Medulla oblongata (tissue), 1 donor: ENCODE measurements around the gene NPIPB6.
"Not testable (repeated sequence)": the region's sequence is repeated elsewhere in the genome, so short reads cannot be mapped to it uniquely, and the experiment has no call there.

Source experiments
- DNase-seq: peaks from one replicate; pipeline ENCODE4 v3.0.0-alpha.2; 2015; ENCODE audit errors: extremely low spot score

The NPIPB6 gene

DNA sequence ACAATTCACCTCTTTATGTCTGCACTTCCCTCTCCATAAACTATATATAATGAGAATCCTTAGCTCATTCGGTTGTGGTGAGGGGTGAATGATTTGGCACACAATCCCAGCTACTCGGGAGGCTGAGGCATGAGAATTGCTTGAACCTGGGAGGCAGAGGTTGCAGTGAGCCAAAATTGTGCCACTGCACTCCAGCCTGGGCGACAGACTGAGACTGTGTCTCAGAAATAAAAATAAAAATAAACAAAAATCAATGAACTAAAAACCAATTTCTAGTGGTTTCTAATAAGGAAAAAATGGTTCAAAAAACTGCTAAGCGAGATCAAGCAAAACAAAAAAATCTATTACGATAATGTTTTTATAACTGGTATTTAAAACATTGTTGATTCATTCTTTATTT lies at the start of gene NPIPB6:
Gene NPIPB6, minus strand, starts transcription at position 101 of the 400 bp plus-strand sequence. CDS start 686 bp downstream, outside the sequence.
- not testable (repeated sequence) for DNase-seq

DNA sequence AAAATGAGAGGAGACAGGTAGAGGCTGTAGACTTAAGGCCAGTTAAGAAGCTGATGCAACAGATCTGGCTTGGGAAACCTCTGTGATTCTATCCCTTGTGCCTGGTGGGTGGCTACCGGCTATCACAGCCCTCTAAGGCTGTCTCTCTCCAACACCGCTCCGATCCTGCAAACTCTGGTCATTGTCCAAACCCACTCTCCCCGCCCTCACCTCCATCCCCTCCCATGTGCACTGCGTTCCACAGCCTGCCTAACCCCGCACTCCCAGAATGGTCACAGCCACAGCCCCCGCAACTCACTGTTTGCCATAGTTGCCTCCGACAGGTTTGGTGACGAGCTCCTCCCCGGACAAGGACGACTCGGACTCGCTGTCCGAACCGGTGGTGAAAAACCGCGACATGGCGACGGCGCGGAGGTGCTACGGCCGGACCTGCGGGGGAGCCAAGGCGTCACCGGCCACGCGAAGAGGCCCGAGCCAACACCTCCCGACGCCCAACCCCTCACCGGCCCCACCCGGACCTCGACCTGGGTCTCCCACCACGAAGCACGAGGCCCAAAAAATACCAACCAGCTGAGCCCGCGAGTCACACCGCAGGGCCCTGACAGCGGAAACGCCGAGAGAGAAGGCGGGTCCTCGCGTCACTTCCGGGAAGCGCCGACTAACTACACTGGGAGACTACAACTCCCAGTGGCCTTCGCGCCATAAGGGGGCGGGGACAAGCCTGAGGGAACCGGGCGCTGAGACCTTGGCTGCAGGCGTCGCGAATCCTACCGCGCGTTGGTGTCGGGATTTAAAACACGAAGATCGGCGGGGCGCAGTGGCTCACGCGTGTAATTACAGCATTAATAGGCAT lies 40.1 kb upstream of the NPIPB6 start, which contains the start of gene EIF3CL:
Gene EIF3CL, minus strand, starts transcription at position 622 of the 853 bp plus-strand sequence. Its CDS starts 223 bp downstream, at position 399.
- DNase-seq = not testable (repeated sequence)

GRCh38 chr16:28392054-28392453 lies 28.7 kb upstream of the NPIPB6 start:
- not testable (repeated sequence) for DNase-seq

DNA sequence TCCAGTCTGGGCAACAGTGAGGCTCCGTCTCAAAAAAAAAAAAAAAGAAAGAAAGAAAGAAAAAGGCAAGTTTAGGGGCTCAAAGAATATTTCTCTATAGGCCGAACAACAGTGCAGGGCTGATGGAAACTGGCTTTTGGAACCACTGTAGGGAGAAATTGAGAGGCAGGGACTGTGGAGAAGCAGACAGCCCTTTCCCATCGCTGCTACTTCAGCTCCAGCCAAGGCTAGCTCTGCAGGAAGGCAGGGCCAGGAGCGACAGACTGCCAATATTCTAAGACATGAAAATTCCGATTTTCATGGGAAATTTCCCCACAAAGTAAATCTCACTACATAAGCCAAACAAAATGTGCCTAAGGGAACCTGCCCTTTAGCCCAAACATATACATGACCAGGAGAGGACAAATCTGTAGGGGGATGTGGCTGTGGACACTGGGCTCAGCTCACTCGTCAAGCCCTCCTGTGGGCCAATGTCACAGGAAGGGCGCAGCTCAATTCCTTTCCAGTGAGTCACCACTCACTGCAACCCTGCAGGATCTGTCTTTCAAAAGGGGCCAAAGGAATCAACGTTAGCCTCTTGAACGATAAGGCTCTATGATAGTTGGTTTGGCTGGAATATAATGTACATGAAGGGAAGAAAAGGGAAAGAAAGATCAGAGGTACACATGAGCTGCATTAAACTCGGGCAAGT lies 19.0 kb upstream of the NPIPB6 start:
- DNase-seq = not testable (repeated sequence)

DNA sequence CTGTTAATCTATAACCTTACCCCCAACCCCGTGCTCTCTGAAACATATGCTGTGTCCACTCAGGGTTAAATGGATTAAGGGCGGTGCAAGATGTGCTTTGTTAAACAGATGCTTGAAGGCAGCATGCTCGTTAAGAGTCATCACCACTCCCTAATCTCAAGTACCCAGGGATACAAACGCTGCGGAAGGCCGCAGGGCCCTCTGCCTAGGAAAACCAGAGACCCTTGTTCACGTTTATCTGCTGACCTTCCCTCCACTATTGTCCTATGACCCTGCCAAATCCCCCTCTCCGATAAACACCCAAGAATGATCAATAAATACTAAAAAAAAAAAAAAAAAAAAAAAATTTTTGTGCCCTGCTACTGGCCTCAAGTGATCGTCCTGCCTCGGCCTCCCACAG lies 14.5 kb upstream of the NPIPB6 start:
- DNase-seq = not testable (repeated sequence)

- not testable (repeated sequence) for DNase-seq
Observed at GRCh38 chr16:28377108-28377625, 13.9 kb upstream of the NPIPB6 start.

- DNase-seq = not testable (repeated sequence)
Observed at GRCh38 chr16:28375115-28375514, 11.8 kb upstream of the NPIPB6 start.

DNA sequence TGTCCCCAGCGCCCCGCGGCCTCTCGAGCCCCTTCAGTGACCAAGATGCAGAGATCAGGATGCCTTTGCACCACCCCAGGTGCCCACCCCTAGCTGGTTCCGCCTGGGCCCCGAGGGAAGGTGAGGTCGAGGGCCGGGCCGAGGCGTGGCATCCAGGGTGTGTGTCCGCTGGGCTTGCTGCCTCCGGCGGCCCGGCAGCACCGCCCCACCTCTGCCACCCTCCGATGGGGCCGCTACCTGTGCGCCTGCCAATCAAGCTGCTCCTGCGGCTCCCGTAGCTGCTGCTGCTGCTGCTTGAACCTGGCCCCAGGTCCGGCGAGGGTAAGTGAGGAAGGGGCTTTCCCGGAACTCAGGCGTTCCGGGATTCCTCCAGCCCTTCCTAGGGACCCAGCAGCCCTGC lies 11.0 kb upstream of the NPIPB6 start:
- not testable (repeated sequence) for DNase-seq

DNA sequence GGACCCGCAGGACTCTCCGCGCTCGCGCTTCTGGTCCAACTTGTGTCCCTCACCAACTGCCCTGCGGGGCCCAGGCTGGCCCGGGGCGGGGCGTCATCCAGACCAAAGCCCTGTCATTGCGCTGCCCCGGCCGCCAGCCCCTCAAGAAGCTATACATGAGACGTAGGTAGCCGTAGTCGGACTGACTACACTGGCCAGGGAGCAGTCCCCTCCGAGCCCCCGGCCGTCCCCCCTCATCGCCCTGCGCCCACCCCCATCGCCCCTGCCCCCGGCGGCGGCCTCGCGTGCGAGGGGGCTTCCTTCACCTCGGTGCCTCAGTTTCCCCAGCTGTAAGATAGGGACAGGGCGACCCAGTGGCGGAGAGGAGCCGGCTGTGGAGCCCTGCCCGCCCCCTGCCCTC lies 4.6 kb upstream of the NPIPB6 start:
- peak; percentile 0 for DNase-seq

DNA sequence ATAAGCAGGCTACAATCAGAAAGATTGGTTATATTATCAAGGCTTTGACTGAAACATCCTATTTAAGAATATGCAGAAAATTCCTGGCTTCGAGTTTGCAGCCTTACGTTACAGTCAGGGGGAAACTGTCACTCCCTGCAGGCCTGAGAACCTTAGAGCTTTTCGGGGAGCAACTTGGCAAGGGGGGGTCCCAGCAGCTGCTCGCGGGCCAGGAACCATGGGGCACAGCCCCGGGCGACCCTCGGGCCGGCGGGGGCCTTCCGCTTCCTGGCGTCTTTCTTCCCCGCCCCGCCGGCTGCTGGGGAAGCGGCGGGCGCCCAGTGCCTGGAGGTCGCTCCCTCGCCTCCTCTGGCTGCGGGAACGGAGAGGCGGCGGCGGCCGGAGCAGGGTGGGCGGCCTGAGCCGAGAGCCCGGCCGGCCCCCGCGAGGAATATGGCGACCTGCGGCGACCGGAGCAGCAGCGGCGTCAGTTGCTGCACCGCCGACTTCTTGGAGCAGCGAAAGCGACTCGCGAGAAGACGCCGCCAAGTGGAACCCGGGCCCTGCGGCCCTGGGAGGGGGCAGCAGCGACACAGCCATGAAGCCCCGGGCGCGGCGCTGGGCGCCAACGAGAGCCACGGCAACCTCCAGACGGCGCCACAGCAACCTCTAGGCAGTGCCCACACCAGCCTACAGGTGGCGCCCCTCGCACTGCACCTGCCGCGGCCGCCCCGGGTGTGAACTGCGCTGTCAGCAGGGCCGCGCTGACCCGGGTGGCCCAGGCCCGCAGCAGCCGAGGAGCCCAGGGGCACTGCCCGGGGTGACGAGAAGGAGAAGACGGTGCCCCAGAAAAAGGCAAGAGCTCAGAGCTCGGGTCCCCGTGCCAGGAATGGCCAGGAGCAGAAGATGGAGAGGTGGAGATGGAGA lies 1.2 kb upstream of the NPIPB6 start:
- DNase-seq = not testable (repeated sequence)

DNA sequence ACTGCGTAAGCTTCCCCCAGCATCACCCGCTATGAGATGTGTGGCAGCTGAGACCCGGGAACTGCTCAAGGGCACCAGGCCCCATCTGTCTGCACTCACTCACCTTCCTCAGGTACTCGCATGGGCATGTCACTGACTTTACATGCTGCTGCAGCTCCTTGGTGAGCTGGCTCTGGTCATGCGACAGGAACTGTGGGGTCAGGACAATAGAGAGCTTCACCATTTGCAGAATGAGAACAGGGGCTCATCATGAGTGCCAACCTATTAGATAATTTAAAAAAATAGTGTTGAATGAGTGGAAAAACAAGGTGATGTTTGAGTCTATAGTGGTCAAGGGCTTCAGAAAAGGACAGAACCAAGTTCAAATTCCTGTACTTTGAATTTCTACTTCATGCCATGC lies 708 bp downstream of the NPIPB6 start:
- DNase-seq = not testable (repeated sequence)

GRCh38 chr16:28338230-28338629 lies 25.1 kb downstream of the NPIPB6 start:
- DNase-seq = not testable (repeated sequence)

DNA sequence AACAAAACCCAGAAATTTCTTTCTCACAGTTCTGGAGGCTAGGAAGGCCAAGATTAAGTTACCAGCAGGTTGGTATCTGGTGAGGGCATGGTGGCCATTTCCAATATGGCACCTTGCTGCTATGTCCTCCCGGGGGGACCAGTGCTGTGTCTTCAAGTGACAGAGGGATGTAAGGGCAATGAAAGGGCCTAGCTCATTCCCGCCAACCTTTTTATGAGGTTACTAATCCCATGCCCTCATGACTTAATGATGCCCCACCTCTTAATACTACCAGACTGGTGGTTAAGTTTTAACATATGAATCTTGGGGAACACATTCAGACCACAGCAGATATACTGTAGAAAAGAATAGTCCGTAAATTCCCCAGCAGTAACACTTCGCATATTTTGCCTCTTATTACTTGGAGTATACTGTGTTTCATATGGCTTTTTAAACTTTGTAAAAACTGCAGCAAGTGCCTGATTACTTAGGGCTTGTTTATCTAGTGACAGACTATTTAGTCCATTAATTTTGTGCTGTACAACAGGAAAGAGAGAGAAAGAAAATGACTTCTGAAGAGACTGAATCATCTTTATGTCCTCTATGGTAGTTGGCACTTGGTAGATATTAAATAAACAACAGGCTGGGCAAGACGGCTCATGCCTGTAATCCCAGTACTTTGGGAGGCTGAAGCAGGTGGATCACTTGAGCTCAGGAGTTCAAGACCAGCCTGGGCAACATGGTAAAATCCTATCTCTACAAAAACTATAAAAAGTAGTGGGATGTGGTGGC lies 26.2 kb downstream of the NPIPB6 start:
- not testable (repeated sequence) for DNase-seq

- not testable (repeated sequence) for DNase-seq
Observed at GRCh38 chr16:28335678-28336077, 27.6 kb downstream of the NPIPB6 start.

DNA sequence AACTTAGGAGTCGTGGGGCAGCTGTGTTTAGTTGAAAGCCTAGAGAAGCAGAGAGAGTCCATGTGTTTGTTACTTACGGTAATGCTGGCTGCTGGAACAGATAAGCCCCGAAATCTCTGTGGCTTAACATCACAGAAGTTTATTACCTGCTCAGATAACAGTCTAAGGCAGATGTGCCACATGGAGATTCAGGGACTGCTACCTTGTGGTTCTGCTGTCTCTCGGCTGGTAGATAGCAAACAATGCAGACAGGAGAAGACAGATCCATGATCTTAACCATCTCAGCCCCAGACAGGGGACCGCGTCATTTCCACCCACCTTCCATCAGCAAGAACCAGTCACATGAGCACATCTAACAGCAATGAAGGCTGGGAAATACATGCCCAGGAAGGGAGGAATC lies 30.7 kb downstream of the NPIPB6 start:
- not testable (repeated sequence) for DNase-seq

- not testable (repeated sequence) for DNase-seq
Observed at GRCh38 chr16:28330981-28331380, 32.3 kb downstream of the NPIPB6 start.

- peak; percentile 42 for DNase-seq
Observed at GRCh38 chr16:28330232-28330631, 33.1 kb downstream of the NPIPB6 start.

DNA sequence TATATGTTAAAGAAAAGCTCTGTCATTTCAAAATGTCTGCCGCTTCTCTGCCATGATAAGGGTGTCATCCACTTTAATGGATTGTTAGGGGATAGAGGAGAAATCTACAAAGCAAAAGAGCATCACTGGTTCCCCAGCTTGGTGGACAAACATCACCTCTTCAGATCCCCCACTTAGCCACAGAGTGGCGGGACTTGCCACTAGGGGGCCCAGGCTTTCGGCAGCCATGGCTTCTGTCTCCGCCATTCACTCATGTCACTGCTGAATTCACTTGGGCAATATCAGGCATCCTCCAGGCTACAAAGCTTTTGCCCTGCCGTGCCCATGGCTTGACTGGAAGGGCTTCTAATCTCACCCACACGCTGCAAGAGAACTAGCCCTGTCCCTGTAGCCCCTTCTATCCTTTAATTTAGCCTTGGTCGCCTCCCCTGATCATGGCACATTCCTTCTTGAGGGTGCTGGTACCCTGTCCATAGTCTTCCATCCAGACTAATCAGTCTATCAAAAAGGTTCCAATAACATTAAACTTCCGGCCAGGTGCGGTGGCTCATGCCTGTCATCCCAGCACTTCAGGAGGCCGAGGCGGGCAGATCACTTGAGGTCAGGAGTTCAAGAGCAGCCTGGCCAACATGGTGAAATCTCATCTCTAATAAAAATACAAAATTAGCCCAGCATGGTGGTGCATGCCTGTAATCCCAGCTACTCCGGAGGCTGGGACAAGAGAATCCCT lies 36.3 kb downstream of the NPIPB6 start:
- peak; percentile 60 for DNase-seq

DNA sequence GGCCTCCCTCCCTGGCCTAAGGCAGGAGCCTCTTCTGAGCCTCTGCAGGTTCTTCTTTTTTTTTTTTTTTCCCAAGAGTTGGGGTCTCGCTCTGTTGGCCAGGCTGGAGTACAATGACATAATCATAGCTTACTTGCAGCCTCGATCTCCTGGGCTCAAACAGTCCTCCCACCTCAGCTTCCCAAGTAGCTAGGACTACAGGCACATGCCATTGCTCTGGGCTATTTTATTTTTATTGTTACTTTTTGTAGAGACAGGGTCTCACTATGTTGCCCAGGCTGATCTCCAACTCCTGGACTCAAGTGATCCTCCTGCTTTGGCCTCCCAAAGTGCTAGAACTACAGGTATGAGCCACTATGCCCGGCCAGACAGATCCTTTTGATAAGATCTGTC lies 38.4 kb downstream of the NPIPB6 start:
- DNase-seq = no peak
